GM12865 (cell line): ENCODE data around the gene ANGPTL2.

Source experiments
- DNase-seq: peaks from one replicate; pipeline ENCODE4 v3.0.0; 2010; ENCODE audit warnings: low read depth
- H3K4me3 ChIP-seq: 2 replicates; pipeline ENCODE4 v1.5.1; 2011; ENCODE audit warnings: mild to moderate bottlenecking, low read depth, low read length, control low read depth
- TF ChIP-seq, protein P1 (sequence below): IDR thresholded peaks from 2 replicates; pipeline ENCODE4 v1.5.1; 2011; ENCODE audit warnings: low read length, control low read depth, low read depth, inconsistent platforms; ENCODE audit not compliant: insufficient read depth; ENCODE audit errors: missing control alignments

Gene ANGPTL2

DNA sequence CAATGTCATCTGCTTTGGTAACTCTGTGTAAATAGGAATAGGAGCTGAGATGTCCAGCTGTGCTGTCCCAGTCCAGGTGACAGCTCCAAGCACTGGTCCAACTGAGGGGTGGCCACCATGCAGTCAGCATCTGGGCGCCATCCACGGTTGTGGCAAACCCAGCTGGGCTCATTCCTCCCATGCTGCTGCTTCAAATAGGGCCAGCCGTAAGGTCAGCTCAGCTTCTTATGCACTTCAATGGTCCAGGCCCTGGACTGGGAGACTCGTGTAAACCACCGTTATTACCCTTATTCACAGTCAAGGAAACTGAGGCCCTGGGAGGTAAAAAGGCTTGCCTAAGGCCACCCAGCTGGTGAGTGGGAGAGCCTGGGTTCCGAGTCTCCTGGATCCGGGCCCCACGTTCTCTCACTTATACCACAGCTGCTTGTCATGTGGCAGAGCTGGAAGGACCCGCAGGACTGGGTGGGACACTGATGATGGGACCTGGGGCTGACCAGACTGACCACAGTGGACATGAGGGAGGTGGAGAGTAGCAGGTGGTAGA lies 38.7 kb upstream of the ANGPTL2 start:
- TF ChIP-seq, protein P1, sequence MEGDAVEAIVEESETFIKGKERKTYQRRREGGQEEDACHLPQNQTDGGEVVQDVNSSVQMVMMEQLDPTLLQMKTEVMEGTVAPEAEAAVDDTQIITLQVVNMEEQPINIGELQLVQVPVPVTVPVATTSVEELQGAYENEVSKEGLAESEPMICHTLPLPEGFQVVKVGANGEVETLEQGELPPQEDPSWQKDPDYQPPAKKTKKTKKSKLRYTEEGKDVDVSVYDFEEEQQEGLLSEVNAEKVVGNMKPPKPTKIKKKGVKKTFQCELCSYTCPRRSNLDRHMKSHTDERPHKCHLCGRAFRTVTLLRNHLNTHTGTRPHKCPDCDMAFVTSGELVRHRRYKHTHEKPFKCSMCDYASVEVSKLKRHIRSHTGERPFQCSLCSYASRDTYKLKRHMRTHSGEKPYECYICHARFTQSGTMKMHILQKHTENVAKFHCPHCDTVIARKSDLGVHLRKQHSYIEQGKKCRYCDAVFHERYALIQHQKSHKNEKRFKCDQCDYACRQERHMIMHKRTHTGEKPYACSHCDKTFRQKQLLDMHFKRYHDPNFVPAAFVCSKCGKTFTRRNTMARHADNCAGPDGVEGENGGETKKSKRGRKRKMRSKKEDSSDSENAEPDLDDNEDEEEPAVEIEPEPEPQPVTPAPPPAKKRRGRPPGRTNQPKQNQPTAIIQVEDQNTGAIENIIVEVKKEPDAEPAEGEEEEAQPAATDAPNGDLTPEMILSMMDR, result no peak
- H3K4me3 ChIP-seq, result no peak overlapping the region
- DNase-seq, result no peak

DNA sequence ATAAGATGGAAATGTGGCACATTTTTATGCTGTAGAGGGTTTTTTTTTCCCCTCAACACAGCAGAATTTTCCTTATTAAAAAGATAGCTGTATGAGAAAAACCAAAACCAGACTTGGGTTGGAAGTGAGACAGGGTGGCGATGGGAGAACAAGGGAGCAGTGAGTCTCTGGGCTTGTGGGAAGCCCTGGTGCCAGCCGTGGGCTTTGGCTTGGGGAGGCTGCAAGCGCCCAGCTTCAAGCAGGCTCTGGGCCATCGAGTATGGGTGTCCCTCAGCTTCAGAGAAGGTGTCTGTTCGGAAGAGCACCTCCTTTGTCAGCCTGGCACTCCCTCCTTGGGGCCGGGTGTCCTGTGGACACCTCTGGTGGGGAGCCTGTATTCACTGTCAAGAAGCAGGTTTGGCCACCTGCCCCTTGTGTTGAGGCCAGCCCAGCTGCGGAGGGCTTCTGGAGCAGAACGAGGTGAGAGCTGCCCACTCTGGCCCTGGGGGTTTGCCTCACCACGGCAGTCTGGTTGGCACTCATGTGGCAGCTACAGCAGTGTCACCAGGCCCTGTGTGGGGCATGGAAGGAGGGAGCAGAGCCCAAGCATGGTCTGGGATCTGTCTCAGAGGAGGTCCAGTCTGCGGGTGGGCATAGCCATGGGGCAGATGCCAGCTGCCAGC lies 37.6 kb upstream of the ANGPTL2 start:
- TF ChIP-seq, protein P1, result no peak
- no peak for DNase-seq
- no peak overlapping the region for H3K4me3 ChIP-seq

DNA sequence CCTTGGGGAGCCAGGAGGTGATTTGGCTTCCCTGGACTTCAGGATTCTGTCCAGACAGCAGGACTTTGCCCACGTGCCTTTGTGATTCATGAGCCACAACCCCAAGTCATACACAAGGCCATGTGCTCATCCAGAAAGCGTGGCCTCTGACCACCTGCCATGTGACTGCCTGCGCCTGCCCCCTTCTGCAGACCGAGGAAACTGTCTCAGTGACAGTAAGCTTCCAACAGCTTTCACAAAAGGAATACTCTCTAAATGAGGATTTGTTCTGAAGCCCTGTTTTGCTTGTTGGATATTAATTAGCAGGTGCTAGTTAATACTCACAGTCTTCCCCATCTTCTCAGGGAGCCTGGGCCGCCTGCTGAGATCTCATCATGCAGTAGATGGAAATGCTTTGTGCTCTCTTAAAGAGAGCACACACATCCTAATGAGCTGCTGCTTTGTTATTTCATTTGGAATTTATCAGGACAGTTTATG lies 36.9 kb upstream of the ANGPTL2 start:
- DNase-seq, result no peak
- TF ChIP-seq, protein P1, result no peak
- H3K4me3 ChIP-seq, result no peak overlapping the region

DNA sequence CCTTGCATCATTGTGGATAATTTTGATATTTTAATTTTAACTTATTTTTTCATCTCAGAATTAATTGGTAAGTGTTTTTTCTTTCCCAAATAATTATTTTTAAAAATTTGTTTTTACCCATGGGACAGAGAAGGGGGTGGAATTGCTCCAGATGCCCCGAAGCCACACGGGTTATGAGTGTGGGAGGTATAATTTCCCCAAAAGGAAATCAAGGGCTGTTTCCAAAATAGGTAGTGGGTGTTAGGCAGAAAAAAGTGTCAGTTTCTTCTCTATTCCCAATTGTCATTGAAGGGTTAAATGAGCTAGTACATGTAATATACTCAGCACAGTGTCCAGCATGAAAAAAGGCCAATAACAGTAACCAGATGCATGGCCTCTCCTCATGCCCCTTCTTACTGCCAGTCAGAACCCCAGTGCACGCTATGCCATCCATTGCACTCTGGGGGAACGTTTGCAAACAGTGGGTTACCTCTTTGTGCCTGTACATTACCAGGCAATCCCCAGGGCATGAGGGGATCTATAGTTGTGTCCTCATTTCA lies 36.4 kb upstream of the ANGPTL2 start:
- TF ChIP-seq, protein P1, result no peak

DNA sequence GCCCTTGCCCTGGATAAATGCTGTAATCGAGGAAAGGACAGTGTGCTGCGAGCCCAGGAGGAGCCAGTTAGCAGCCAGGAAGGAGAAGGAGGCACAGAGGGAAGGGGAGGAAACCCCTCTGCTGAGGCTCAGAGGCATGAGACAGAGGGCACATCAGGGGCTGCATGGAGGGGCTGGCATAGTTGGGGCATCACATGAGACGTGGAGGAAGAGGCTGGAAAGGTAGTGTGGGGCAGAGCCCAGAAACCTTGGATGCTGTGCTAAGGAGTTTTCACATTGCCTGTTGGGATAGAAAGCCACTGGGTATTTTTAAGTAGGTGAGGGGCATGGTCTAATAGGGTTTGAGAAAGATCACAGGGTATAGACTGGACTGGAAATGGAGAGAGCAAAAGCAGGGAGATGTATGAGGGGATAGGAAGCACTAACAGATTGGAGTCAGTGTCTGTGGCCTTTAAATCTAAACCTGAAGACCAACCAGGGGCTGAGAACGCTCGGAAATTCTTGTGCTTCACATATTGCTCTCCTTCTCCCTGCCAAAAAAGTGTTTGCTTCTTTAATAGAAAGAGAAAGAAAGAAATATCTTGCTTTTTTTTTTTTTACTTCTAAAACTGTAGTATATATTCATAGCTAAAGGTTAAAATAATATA lies 33.0 kb upstream of the ANGPTL2 start:
- DNase-seq, result no peak
- TF ChIP-seq, protein P1, result no peak
- no peak overlapping the region for H3K4me3 ChIP-seq

More for the DNA sequence above, 36.4 kb upstream of the ANGPTL2 start:
- DNase-seq, result no peak
- H3K4me3 ChIP-seq, result no peak overlapping the region

DNA sequence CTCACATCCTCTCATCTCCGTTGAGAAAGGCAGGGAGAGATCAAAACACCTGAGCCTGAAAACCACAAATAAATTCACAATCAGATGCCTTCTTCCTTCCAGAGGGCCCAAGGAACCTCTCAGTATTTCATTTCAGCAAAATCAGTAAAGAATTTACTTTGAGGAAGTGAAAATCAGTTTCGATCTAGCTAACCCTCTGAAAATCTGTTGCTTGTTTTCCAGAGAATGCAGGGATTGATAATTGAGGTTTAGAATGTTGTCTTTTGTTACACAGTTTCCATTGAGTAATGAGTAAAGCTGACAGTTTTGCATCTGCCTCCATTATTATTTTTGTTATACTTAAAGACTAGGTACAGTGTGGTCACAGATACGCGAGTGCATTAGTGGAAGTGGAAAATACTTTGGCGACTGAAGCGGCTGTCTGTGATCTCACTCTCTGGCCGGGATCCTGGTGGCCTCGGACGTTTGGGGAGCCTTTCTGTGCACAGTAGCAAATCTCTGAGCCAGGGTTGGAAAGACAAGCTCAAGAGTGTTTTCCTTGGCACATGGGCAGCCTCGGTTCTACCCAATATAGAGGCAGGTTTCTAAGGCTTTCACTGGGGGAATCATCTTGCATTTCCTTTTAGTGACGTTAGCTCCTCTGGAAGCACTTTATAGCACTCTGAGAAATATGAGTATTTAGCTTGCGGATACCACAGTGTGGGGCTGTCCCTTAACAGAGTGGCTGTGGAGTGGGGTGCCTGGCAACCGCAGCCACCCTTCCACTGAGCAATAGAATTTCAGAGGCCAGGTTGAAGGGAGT lies 32.2 kb upstream of the ANGPTL2 start:
- DNase-seq, result peak; percentile 59
- no peak overlapping the region for H3K4me3 ChIP-seq
- TF ChIP-seq, protein P1, result no peak
